ENCODE data around the gene NAGA.
A peak's percentile ranks its signal among the peaks of the same experiment; 100 is the strongest.

Gene NAGA

GRCh38 chr22:42039271-42039670, 31.3 kb downstream of the NAGA start:
- peak; percentile 51 for DNase-seq (ENCODE audit: low read depth)

DNA sequence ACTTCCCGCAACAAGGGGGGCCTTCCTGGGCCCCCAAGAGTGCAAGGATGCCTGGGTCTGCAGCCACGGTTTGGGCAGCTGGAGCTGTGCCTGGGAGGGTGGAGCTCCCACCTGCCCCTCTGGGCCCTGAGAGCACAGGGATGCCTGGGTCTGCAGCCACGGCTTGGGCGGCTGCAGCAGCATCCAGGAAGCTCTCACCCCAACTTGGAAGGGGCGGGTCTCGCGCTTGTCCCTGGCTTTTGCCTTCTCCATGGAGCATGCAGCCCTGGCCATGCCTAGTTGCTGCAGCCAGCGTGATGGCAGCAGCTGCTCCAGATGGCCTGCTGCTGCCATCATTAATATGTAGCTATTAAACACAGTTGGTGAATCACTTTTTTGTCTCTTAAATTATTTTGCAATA, 35.4 kb downstream of the NAGA start:
- DNase-seq (ENCODE audit: low read depth) = no peak

DNA sequence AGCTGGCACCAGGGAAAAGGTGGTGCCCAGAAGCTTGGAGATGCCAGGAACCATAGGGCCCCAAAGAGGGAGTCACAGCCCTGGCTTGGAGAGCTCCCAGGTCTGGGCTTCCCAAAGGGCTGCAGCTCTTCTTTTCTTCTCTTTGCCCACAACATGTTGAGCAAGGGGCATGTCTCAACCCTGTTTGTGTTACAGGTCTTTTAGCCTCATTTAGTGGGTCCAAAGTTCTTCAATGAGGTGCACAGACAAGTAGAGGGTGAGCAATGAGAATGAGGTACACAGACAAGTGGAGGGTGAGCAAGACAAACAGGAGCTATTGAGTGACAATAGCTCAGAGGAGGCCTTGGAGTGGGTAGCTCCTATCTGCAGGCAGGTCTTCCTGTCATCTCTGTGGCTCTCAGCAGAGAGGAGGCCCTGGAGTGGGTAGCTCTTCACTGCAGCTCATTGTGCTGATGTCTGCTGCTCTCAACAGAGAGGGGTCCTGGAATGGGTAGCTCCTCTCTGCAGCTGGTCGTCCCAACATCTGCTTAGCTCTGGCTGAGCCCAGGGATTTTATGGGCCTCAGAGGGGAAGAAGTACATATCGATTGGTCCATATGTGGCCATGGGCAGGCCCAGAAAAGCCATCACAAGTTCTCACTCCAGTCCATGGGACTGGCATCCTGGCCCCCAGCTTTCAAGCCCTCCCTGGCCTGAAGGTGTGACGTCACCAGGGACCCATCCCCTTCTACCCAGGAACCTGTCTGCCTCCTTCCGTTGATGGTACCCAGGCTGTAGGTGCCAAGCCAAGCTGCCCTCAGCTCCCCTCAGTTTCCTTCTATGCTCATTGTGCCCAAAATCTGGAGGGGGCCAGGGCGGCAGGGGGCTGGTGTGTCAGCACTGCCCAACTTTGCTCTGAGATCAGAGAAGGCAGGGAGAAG, 37.1 kb downstream of the NAGA start:
- no peak for DNase-seq (ENCODE audit: low read depth)

- no peak for DNase-seq (ENCODE audit: low read depth)
Measured at GRCh38 chr22:42026705-42027104, 43.9 kb downstream of the NAGA start.

GRCh38 chr22:42025421-42025820, 45.2 kb downstream of the NAGA start:
- DNase-seq (ENCODE audit: low read depth) = no peak

DNA sequence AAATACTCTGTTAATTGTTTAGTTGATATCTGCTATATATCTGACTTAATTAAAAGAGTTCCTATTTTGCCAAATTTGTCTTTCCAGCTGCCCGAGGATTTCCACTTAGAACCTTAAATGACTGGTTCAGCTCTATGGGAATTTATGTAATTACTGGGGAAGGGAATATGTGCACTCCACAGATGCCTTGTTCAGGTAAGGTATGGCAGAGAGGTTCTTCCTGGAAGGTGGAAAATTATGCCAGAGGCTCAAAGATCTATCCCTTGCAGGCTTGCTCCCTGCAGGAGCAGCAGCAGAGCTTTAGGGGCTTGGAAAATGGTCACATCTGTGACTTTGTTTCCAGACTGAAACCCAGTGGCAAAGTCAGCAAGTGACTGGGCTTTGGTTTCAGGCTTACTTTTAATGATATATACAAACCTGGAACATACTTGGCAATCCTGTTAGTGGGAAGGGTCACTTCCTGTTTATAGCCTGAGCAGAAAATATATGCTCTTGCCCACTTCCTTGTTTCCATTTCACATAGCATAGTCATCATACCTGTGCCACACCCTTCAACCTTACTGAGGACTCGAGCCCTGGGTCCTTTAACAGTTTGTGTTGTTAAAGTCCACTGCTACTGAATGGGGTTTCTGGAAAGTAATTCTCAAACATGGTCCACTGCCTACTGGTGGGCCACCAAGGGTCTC, 48.3 kb downstream of the NAGA start:
- DNase-seq (ENCODE audit: low read depth) = peak; percentile 33

- no peak for DNase-seq (ENCODE audit: low read depth)
Measured at GRCh38 chr22:42021571-42021970, 49.0 kb downstream of the NAGA start.

- DNase-seq (ENCODE audit: low read depth) = no peak
Measured at GRCh38 chr22:42018224-42018623, 52.4 kb downstream of the NAGA start.

DNA sequence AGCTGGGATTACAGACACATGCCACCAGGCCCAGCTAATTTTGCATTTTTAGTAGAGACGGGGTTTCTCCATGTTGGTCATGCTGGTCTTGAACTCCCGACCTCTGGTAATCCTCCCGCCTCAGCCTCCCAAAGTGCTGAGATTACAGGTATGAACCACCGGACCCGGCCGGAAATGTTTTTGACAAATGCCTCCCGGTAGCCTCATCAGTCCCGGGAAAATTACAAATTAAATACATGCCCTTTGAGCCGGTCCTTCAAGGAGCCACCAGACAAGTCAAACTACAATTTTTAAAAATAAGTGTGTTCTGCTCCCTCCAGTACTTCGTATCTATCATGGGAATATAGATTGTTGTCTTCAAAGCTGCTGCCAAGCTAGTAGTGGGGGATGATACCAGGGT, 54.5 kb downstream of the NAGA start:
- DNase-seq (ENCODE audit: low read depth) = no peak

DNA sequence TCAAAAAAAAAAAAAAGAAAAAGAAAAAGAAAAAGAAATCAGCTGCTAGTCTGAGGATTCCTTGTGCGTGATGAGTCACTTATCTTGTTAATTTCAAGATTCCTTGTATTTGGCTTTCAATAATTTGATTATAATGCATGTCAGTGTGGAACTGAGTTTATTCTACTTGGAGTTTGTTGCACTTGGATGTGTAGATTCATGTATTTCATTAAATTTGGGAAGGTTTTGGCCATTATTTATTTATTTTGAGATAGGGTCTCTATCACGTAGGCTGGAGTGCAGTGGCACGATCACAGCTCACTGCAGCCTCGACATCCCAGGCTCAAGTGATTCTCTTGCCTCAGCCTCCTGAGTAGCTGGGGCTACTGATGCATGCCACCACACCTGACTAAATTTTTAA, 57.2 kb downstream of the NAGA start:
- no peak for DNase-seq (ENCODE audit: low read depth)

DNA sequence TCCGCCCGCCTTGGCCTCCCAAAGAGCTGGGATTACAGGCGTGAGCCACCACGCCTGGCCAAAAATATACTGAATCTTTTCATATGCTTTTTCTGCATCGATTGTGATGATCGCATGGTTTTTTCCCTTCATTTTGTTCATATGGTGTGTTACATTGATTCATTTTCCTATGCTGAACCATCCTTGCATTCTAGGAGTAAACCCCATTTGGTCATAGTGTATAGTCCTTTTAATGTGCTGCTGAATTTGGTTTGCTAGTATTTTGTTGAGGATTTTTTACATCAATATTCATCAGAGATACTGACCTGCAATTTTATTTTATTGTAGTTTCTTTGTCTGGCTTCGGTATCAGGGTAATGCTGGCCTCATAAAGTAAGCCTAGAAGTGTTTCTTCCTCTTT, 59.8 kb downstream of the NAGA start:
- DNase-seq (ENCODE audit: low read depth) = no peak

Measured in ELR (cell line).